PFSK-1 (cell line): ENCODE results near the gene CFAP157.
A peak's percentile ranks its signal among the peaks of the same experiment; 100 is the strongest.

ENCODE experiments used
- FOXP2 ChIP-seq: optimal IDR thresholded peaks from 2 replicates; pipeline ENCODE3; 2011; ENCODE audit warnings: borderline replicate concordance, control low read depth, inconsistent platforms; ENCODE audit not compliant: insufficient read depth; ENCODE audit errors: extremely low read length, extremely low read depth
- POLR2AphosphoS5 ChIP-seq: IDR thresholded peaks from 2 replicates; pipeline ENCODE4 v1.6.1; 2012; ENCODE audit warnings: low read depth, mild to moderate bottlenecking, control low read depth, low read length, moderate library complexity
- REST ChIP-seq, 2 experiments: IDR thresholded peaks; 2 replicates each; pipeline versions ENCODE4 v1.6.1 to v1.8.0; 2011 to 2012; ENCODE audit warnings: low read depth in 2 of 2, low read length in 2 of 2, control low read depth in 1 of 2, inconsistent platforms in 1 of 2, mild to moderate bottlenecking in 1 of 2, moderate library complexity in 1 of 2; ENCODE audit not compliant: insufficient read depth in 1 of 2
- SIN3A ChIP-seq: IDR thresholded peaks from 2 replicates; pipeline ENCODE4 v1.6.1; 2012; ENCODE audit warnings: mild to moderate bottlenecking, low read length, moderate library complexity, borderline replicate concordance; ENCODE audit not compliant: insufficient read depth
- TAF1 ChIP-seq: IDR thresholded peaks from 2 replicates; pipeline ENCODE4 v1.6.1; 2012; ENCODE audit warnings: low read length, control low read depth, borderline replicate concordance; ENCODE audit not compliant: insufficient read depth

DNA sequence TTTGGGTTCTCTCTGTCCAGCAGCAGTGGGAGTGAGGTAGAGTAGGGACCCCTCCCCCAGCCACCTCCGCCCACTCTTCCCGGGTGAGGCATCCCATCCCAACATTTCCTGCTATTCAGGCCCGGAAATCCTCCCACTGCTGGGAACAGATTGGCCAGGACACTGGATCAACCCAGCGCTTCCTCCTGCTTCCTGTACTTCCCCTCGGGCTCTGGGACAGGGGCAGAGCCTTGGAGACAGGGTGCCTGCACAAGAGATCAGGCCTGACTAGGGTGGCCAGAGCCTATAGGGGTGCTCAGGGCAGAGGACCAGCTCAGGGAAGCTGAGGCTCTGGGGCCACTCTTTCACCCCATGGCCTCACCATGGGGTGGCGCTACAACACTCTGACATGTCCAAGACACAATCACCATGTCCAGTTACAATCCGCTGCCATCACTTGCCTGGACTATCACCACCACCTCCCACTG lies 57.2 kb downstream of the CFAP157 start:
- TF ChIP-seq FOXP2: no peak
- TF ChIP-seq SIN3A: no peak
- no peak for TF ChIP-seq POLR2AphosphoS5
- TF ChIP-seq TAF1: no peak
- TF ChIP-seq REST (IDR thresholded peaks at IDR 0.05; ENCODE audit: insufficient read depth in 1 of 2, low read depth in 2 of 2, low read length in 2 of 2): peak; percentile 22 to 64; a peak in 1 of 4 replicates
